Mesothelial cell of epicardium (in vitro differentiated cells): ENCODE results near the gene LGALS16. TPM values are rescaled to one million over a fixed set of nuclear protein-coding genes. Genes with fewer than 3 reads are reported as not detected.

Experiments
- DNase-seq, 2 experiments: peaks; one replicate each; pipeline ENCODE4 v3.0.0; 2021; ENCODE audit warnings: low spot score in 2 of 2; ENCODE audit not compliant: unreplicated experiment in 2 of 2
- H3K27ac Mint-ChIP-seq: 2 replicates; pipeline ENCODE4 v1.8.0; 2021; ENCODE audit warnings: mixed read lengths
- H3K27me3 Mint-ChIP-seq: 2 replicates; pipeline ENCODE4 v1.8.0; 2021; ENCODE audit warnings: low read depth, mixed read lengths
- H3K36me3 Mint-ChIP-seq: 2 replicates; pipeline ENCODE4 v1.8.0; 2021; ENCODE audit warnings: mixed read lengths
- H3K4me1 Mint-ChIP-seq: 2 replicates; pipeline ENCODE4 v1.8.0; 2021; ENCODE audit warnings: mixed read lengths
- H3K4me3 Mint-ChIP-seq: 2 replicates; pipeline ENCODE4 v1.8.0; 2021; ENCODE audit warnings: mild to moderate bottlenecking, moderate library complexity, mixed read lengths
- H3K9me3 Mint-ChIP-seq: 2 replicates; pipeline ENCODE4 v1.8.0; 2021; ENCODE audit warnings: mixed read lengths
- total RNA-seq: library from RNA; stranded (reverse); gene quantifications from 3 replicates; pipeline ENCODE4 v1.2.1, GENCODE V29; 2021
- TF ChIP-seq, protein P1 (sequence below): fragments of 200-600 bp; sonication (generic); IDR thresholded peaks from one replicate; pipeline ENCODE4 v1.5.0; 2021; ENCODE audit warnings: antibody characterized with exemption; ENCODE audit not compliant: unreplicated experiment

Gene LGALS16
- total RNA-seq, 1 donor from 2014 or later = not detected

DNA sequence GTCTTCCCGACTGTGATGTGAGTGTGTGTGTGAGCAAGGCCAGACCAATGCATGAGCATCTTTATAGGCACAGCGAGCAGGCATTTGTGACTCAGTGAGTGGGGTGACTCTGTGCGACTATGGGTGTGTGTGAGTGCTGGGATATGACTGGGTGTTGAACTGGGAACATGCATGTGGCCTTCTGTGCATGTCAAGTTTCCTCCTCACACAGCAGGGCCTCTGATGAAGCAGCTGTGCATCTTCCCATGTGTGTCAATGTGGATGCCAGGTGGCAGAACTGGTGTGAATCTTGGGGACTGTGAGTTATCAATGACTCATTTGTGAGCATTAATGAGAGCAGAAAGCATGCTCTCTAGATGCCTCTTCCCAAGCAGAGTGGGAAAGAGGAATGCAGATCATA is 36.5 kb downstream of the LGALS16 start:
- H3K27ac Mint-ChIP-seq = no peak overlapping the region
- H3K4me1 Mint-ChIP-seq = peaks cover 8% of the 10 kb centered on the region
- no peaks in the 10 kb centered on the region for H3K36me3 Mint-ChIP-seq
- TF ChIP-seq, protein P1, sequence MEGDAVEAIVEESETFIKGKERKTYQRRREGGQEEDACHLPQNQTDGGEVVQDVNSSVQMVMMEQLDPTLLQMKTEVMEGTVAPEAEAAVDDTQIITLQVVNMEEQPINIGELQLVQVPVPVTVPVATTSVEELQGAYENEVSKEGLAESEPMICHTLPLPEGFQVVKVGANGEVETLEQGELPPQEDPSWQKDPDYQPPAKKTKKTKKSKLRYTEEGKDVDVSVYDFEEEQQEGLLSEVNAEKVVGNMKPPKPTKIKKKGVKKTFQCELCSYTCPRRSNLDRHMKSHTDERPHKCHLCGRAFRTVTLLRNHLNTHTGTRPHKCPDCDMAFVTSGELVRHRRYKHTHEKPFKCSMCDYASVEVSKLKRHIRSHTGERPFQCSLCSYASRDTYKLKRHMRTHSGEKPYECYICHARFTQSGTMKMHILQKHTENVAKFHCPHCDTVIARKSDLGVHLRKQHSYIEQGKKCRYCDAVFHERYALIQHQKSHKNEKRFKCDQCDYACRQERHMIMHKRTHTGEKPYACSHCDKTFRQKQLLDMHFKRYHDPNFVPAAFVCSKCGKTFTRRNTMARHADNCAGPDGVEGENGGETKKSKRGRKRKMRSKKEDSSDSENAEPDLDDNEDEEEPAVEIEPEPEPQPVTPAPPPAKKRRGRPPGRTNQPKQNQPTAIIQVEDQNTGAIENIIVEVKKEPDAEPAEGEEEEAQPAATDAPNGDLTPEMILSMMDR = no peak
- H3K9me3 Mint-ChIP-seq = peaks cover 6% of the 10 kb centered on the region
- no peak for DNase-seq
- peaks cover 26% of the 10 kb centered on the region for H3K27me3 Mint-ChIP-seq
- H3K4me3 Mint-ChIP-seq = no peak overlapping the region

DNA sequence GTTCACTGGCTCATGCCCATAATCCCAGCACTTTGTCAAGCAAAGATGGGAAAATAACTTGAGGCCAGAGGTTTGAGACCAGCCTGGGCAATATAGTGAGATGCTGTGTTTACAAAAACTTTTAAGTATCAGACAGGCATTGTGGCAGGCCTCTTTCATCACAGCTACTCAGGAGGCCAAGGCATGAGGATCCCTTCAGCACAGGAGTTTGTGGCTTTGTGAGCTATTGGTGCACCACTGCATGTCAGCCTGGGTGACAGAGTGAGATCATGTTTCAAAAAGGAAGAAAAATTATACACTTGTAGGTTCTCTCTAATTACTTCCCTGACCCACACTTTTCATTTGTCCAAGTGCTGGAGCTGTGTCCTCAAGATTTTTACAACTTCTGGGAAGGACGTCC is 37.1 kb downstream of the LGALS16 start:
- peaks cover 8% of the 10 kb centered on the region for H3K4me1 Mint-ChIP-seq
- DNase-seq = no peak
- H3K9me3 Mint-ChIP-seq = peaks cover 6% of the 10 kb centered on the region
- peaks cover 31% of the 10 kb centered on the region for H3K27me3 Mint-ChIP-seq
- H3K27ac Mint-ChIP-seq = no peak overlapping the region
- H3K36me3 Mint-ChIP-seq = no peaks in the 10 kb centered on the region
- TF ChIP-seq, protein P1 = no peak
- H3K4me3 Mint-ChIP-seq = no peak overlapping the region

GRCh38 chr19:39695759-39696158 is 40.0 kb downstream of the LGALS16 start:
- Mint-ChIP-seq H3K27ac (no peak overlapping the region), H3K4me3 (no peak overlapping the region), H3K27me3 (peaks cover 42% of the 10 kb centered on the region), H3K9me3 (no peaks in the 10 kb centered on the region), H3K4me1 (peaks cover 8% of the 10 kb centered on the region), H3K36me3 (no peaks in the 10 kb centered on the region)
- TF ChIP-seq, protein P1 = no peak
- DNase-seq = no peak

DNA sequence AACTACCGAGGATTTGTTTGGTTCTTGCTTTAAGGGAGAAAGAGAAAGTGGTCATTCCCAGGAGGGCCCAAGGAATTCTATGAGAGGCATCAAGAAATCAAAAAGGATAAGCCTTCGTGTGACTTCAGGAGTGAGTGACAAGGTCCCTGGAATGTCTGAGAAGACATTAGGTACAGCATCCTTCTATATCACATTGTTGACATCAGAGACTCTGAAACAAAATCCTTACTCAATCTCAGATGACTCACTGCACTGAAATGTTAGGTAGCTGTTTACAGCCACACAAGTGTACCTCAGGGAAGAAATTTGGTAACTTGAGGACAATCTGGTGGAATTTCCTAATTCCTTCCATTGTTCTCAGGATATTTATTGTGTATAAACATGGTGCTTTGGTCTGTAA is 40.7 kb downstream of the LGALS16 start:
- H3K4me1 Mint-ChIP-seq = peaks cover 8% of the 10 kb centered on the region
- no peak overlapping the region for H3K27ac Mint-ChIP-seq

DNA sequence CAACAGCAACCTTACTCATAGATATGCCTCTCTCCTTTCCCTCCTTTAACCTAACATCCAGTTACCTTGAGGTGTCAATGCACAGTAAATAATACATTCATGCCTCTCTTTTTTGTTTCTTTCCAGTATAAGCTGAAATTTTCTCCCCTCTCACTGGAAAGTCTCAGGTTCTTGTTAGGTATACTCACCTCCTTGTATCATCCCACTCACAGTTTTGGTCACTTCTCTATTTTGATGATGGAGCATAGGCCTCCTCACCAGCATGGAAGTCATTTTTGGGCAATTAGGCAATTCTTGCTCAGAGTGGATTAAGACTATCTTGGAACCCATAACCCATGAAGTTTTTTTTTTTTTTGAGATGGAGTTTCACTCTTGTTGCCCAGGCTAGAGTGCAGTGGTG is 42.8 kb downstream of the LGALS16 start:
- Mint-ChIP-seq H3K4me1 (peaks cover 4% of the 10 kb centered on the region), H3K27ac (no peak overlapping the region), H3K4me3 (no peak overlapping the region), H3K9me3 (no peaks in the 10 kb centered on the region), H3K36me3 (no peaks in the 10 kb centered on the region), H3K27me3 (peaks cover 43% of the 10 kb centered on the region)
- no peak for DNase-seq
- TF ChIP-seq, protein P1 = no peak

More for the DNA sequence above, 40.7 kb downstream of the LGALS16 start:
- TF ChIP-seq, protein P1 = no peak
- Mint-ChIP-seq H3K27me3 (peaks cover 44% of the 10 kb centered on the region), H3K4me3 (no peak overlapping the region), H3K9me3 (no peaks in the 10 kb centered on the region), H3K36me3 (no peaks in the 10 kb centered on the region)
- no peak for DNase-seq

DNA sequence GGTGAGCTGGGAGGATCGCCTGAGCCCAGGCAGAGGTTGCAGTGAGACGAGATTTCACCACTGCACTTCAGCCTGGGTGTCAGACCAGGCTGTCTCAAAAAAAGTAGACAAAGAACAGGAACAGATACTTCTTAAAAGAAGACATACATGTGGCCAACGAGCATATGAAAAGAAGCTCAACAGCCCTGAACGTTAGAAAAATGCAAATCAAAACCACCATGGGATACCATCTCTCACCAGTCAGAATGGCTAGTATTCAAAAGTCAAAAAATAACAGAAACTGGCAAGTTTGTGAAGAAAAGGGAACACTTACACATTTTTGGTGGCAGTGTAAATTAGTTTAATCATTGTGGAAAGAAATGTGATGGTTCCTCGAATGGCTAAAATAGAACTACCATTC is 45.6 kb downstream of the LGALS16 start:
- TF ChIP-seq, protein P1 = no peak
- Mint-ChIP-seq H3K27me3 (peaks cover 38% of the 10 kb centered on the region), H3K36me3 (no peaks in the 10 kb centered on the region), H3K9me3 (no peaks in the 10 kb centered on the region), H3K4me1 (peaks cover 16% of the 10 kb centered on the region), H3K4me3 (no peak overlapping the region), H3K27ac (no peak overlapping the region)
- no peak for DNase-seq
